HepG2 (cell line): ENCODE results near the gene ESYT2. TPM values are rescaled to one million over a fixed set of nuclear protein-coding genes. Genes with fewer than 3 reads are reported as not detected.

Source experiments
- ATAC-seq: fragments of 200-7000 bp; cut with Tn5 transposase; 3 replicates; pipeline ENCODE4 v1.9.1; 2020; ENCODE audit warnings: mild to moderate bottlenecking, moderate library complexity
- BruUV-seq: library from RNA; stranded (reverse); fragments of 400-500 nt; replicated peaks from 2 replicates; lab custom pipeline; 2021; lab: Mats Ljungman, UMichigan
- CTCF ChIA-PET: fragments of 300-600 bp; formaldehyde crosslinking; extraction: SDS; loops from one replicate; lab custom pipeline; 2021; ENCODE audit warnings: low total read pairs, inconsistent platforms, low intra/inter-chr PET ratio; lab: Yijun Ruan, JAX
- POLR2A ChIA-PET: fragments of 350-600 bp; sonication (Branson Sonifier 250); formaldehyde crosslinking; loops from one replicate; lab custom pipeline; 2020; ENCODE audit warnings: antibody characterized with exemption, inconsistent platforms; lab: Yijun Ruan, JAX
- DNase-seq: peaks from one replicate; pipeline ENCODE4 v3.0.0-alpha.2; 2015; ENCODE audit warnings: low spot score
- FAIRE-seq: peaks from 3 replicates; lab custom pipeline; 2011; peaks lifted over from hg19 to GRCh38; lab: Jason Lieb, UNC
- H2AFZ ChIP-seq: one replicate; pipeline ENCODE4 v1.6.1; 2011; ENCODE audit warnings: low read length, inconsistent platforms
- H3K27ac ChIP-seq: fragments of 300-600 bp; 3 replicates; pipeline ENCODE4 v1.8.0; 2011; ENCODE audit warnings: mixed run types, mild to moderate bottlenecking, mixed read lengths, low read length, inconsistent platforms; ENCODE audit not compliant: insufficient read depth; ENCODE audit errors: extremely low read length
- H3K27me3 ChIP-seq, 2 experiments: fragments of 200-600 bp in 1 of 2; 2 replicates in 1 of 2; 3 replicates in 1 of 2; pipeline versions ENCODE4 v1.6.0 to v1.8.0; 2011; ENCODE audit warnings: low read length in 2 of 2, mild to moderate bottlenecking in 2 of 2, moderate library complexity in 2 of 2, inconsistent platforms in 1 of 2; ENCODE audit not compliant: insufficient read depth in 2 of 2, control insufficient read depth in 1 of 2
- H3K36me3 ChIP-seq, 2 experiments: fragments of 200-600 bp in 1 of 2; replicated peaks in 1 of 2; 2 replicates in 1 of 2; 3 replicates in 1 of 2; pipeline versions ENCODE4 v1.5.1 to v1.8.0; 2011; ENCODE audit warnings: low read length in 2 of 2, inconsistent platforms in 1 of 2; ENCODE audit not compliant: insufficient read depth in 2 of 2, control insufficient read depth in 1 of 2
- H3K4me1 ChIP-seq: 2 replicates; pipeline ENCODE4 v1.5.1; 2012; ENCODE audit warnings: low read length, inconsistent platforms; ENCODE audit not compliant: insufficient read depth
- H3K4me2 ChIP-seq: 2 replicates; pipeline ENCODE4 v1.6.0; 2011; ENCODE audit warnings: low read depth, low read length, inconsistent platforms
- H3K4me3 ChIP-seq, 3 experiments: fragments of 200-600 bp in 1 of 3; sonication (generic), shearing (Covaris generic) in 1 of 3; replicated peaks in 1 of 3; 2 replicates each; pipeline ENCODE4 v1.5.1; 2011 to 2016; ENCODE audit warnings: low read length in 3 of 3, inconsistent platforms in 2 of 3, low read depth in 2 of 3, mild to moderate bottlenecking in 2 of 3, control low read depth in 1 of 3, mixed read lengths in 1 of 3; ENCODE audit not compliant: insufficient read depth in 1 of 3
- H3K79me2 ChIP-seq: one replicate; pipeline ENCODE4 v1.6.1; 2011; ENCODE audit warnings: low read length, inconsistent platforms; ENCODE audit not compliant: insufficient read depth
- H3K9ac ChIP-seq: 2 replicates; pipeline ENCODE4 v1.6.0; 2011; ENCODE audit warnings: mild to moderate bottlenecking, low read depth, low read length, inconsistent platforms; ENCODE audit not compliant: insufficient read depth
- H3K9me3 ChIP-seq: 2 replicates; pipeline ENCODE4 v1.5.1; 2012; ENCODE audit warnings: mild to moderate bottlenecking, low read length
- H4K20me1 ChIP-seq: 2 replicates; pipeline ENCODE4 v1.6.0; 2011; ENCODE audit warnings: inconsistent platforms, mild to moderate bottlenecking, low read length, moderate library complexity; ENCODE audit not compliant: insufficient read depth
- CBX2 ChIP-seq, 2 experiments: fragments of 200-600 bp in 1 of 2; sonication (generic); formaldehyde crosslinking in 1 of 2; IDR thresholded peaks; 2 replicates each; pipeline versions ENCODE4 v1.7.0 to v1.8.1; 2018 to 2022; ENCODE audit warnings: low read depth in 2 of 2, low read length in 1 of 2, mild to moderate bottlenecking in 1 of 2, missing genetic modification reagents in 1 of 2
- DMAP1 ChIP-seq: IDR thresholded peaks from 2 replicates; pipeline ENCODE4 v1.6.1; 2016
- FOXC1 ChIP-seq: sonication (generic); formaldehyde crosslinking; IDR thresholded peaks from 2 replicates; pipeline ENCODE4 v1.8.0; 2022; ENCODE audit warnings: mild to moderate bottlenecking, missing genetic modification reagents, borderline replicate concordance
- FOXK1 ChIP-seq: sonication (generic); formaldehyde crosslinking; IDR thresholded peaks from 2 replicates; pipeline ENCODE4 v1.4.0; 2020; ENCODE audit warnings: low read depth, missing genetic modification reagents, borderline replicate concordance
- FOXO4 ChIP-seq: sonication (generic); formaldehyde crosslinking; conservative IDR thresholded peaks from 2 replicates; pipeline ENCODE4 v1.8.1; 2023; ENCODE audit warnings: missing genetic modification reagents
- HES4 ChIP-seq: sonication (generic); formaldehyde crosslinking; IDR thresholded peaks from 2 replicates; pipeline ENCODE4 v1.9.0; 2021; ENCODE audit warnings: mild to moderate bottlenecking, missing genetic modification reagents, borderline replicate concordance
- HNF1A ChIP-seq, 2 experiments: sonication (generic) in 1 of 2; formaldehyde crosslinking in 1 of 2; IDR thresholded peaks; 2 replicates each; pipeline versions ENCODE4 v1.4.0 to v1.6.1; 2016 to 2020; ENCODE audit warnings: borderline replicate concordance in 1 of 2, low read depth in 1 of 2, mild to moderate bottlenecking in 1 of 2, missing genetic modification reagents in 1 of 2
- MBNL3 ChIP-seq: fragments of 250-450 bp; sonication (Bioruptor Pico); conservative IDR thresholded peaks from 2 replicates; pipeline ENCODE4 v1.8.0; 2022; ENCODE audit warnings: mild to moderate bottlenecking, inconsistent platforms
- PHF21A ChIP-seq: sonication (generic); formaldehyde crosslinking; IDR thresholded peaks from 2 replicates; pipeline ENCODE4 v1.5.0; 2020; ENCODE audit warnings: mild to moderate bottlenecking, missing genetic modification reagents
- PPARG ChIP-seq: conservative IDR thresholded peaks from 2 replicates; pipeline ENCODE4 v1.6.1; 2016; ENCODE audit warnings: missing biosample characterization, missing genetic modification reagents
- RAD21 ChIP-seq: fragments of 450-650 bp; formaldehyde crosslinking; IDR thresholded peaks from 2 replicates; pipeline ENCODE4 v1.5.0; 2020; ENCODE audit warnings: mild to moderate bottlenecking
- SMYD3 ChIP-seq: sonication (generic); formaldehyde crosslinking; IDR thresholded peaks from 2 replicates; pipeline ENCODE4 v1.8.1; 2023; ENCODE audit warnings: mild to moderate bottlenecking, missing genetic modification reagents
- TOE1 ChIP-seq: sonication (generic); formaldehyde crosslinking; IDR thresholded peaks from 2 replicates; pipeline ENCODE4 v1.4.0; 2020; ENCODE audit warnings: mild to moderate bottlenecking, missing genetic modification reagents
- ZNF761 ChIP-seq: sonication (generic); formaldehyde crosslinking; conservative IDR thresholded peaks from 2 replicates; pipeline ENCODE4 v1.4.0; 2020; ENCODE audit warnings: mild to moderate bottlenecking, missing genetic modification reagents
- ZSCAN31 ChIP-seq: sonication (generic); formaldehyde crosslinking; IDR thresholded peaks from 2 replicates; pipeline ENCODE4 v1.5.0; 2020; ENCODE audit warnings: low read depth, mild to moderate bottlenecking, missing genetic modification reagents
- ZSCAN9 ChIP-seq: IDR thresholded peaks from 2 replicates; pipeline ENCODE4 v1.6.1; 2016; ENCODE audit warnings: borderline replicate concordance
- WGBS: methylation state at CpG from one replicate; pipeline ENCODE4 v1.1.6; 2017; ENCODE audit warnings: low lambda C conversion rate; 5-methylcytosine and 5-hydroxymethylcytosine counted together
- in situ Hi-C: cut with HindIII; loops from 2 replicates; pipeline ENCODE4 v1.10.0; 2017; ENCODE audit warnings: low pct_unique_long_range_greater_than_20kb; ENCODE audit not compliant: extremely low pct_ligation_motif_present
- intact Hi-C: fragments of 100-400 bp; cut with micrococcal nuclease; formaldehyde crosslinking; loops from one replicate; pipeline ENCODE4 v1.10.0; 2022; ENCODE audit not compliant: unreplicated experiment
- polyA plus RNA-seq, 8 experiments: library from polyadenylated mRNA; depleted of rRNA in 3 of 8; stranded (reverse) in 7 of 8; unstranded in 1 of 8; fragments of >200 nt; fragmentation: Illumina TruSeq in 4 of 8; extraction: Trizol in 4 of 8; gene quantifications; 2 replicates each; pipeline versions ENCODE4 v1.2.1 to v1.2.3, GENCODE V29; 2011 to 2016; ENCODE audit warnings: low read depth in 4 of 8, missing spikeins in 1 of 8, mixed read lengths in 1 of 8; ENCODE audit not compliant: insufficient read depth in 1 of 8
- total RNA-seq, 5 experiments: library from RNA; depleted of rRNA; stranded (reverse); fragments of >200 nt; fragmentation: Illumina TruSeq; extraction: Trizol; gene quantifications; 2 replicates each; pipeline ENCODE4 v1.2.3, GENCODE V29; 2016; ENCODE audit warnings: low read depth in 1 of 5

Gene ESYT2
- total and polyA plus RNA-seq, 2 of the 13 experiments (the other 11 are each of a cell fraction or from before 2014, with no cell fraction given): 28.5 to 37.3 TPM

GRCh38 chr7:158849768-158850544, 20.6 kb upstream of the ESYT2 start:
- ATAC-seq (peak; percentile 89), FAIRE-seq (no peak), DNase-seq (peak; percentile 75)
- Histone ChIP-seq H3K9ac (peak overlapping the region; percentile 70), H3K9me3 (no peaks in the 10 kb centered on the region; the same call in 1 of the 2 replicates), H3K36me3 (no peaks in the 10 kb centered on the region), H3K79me2 (no peaks in the 10 kb centered on the region), H3K27me3 (no peaks in the 10 kb centered on the region; a peak in 1 of 5 replicates), H3K4me1 (peaks cover 33% of the 10 kb centered on the region), H3K4me2 (peak overlapping the region; percentile 99), H3K27ac (peak overlapping the region; percentile 83), H2AFZ (peak overlapping the region; percentile 76), H3K4me3 (peak overlapping the region; percentile 58 to 77 (median 66)), H4K20me1 (no peaks in the 10 kb centered on the region)
- CTCF ChIA-PET: no interaction called here
- in situ Hi-C loops (no loop called here), intact Hi-C loops (loop anchor here (1.0 kb wide), 1 partner anchor 21 kb away; the partner anchor contains the start of gene ESYT2)
- BruUV-seq: no TSS peak
- POLR2A ChIA-PET: interaction anchor here (0.9 to 4.8 kb wide), 15 partner anchors 8 to 145 kb away, joined by 3 to 63 read pairs (median 7); partner anchors contain the start of genes ESYT2 and NCAPG2
- 0% methylated on average over 1 of the region's 5 CpGs for WGBS
- no peak for TF ChIP-seq SMYD3 (CRISPR knock-in tag)
- no peak for TF ChIP-seq PPARG (CRISPR knock-in tag)
- TF ChIP-seq ZSCAN9 (CRISPR knock-in tag): no peak
- no peak; the same call in 1 of the 2 replicates for TF ChIP-seq PHF21A (CRISPR knock-in tag)
- 0 out of 2 replicates have a peak, but pooled peaks have one; percentile 28 for TF ChIP-seq ZNF761
- TF ChIP-seq FOXC1 (CRISPR knock-in tag): no peak
- no peak for TF ChIP-seq HNF1A (IDR thresholded peaks at IDR 0.05; ENCODE audit: low read depth)
- TF ChIP-seq HNF1A (CRISPR knock-in tag; IDR thresholded peaks at IDR 0.05; ENCODE audit: borderline replicate concordance): no peak; the same call in 1 of the 2 replicates
- TF ChIP-seq RAD21 (CRISPR knock-in tag): no peak; the same call in 1 of the 2 replicates
- no peak for TF ChIP-seq DMAP1 (CRISPR knock-in tag)
- TF ChIP-seq TOE1: no peak
- no peak for TF ChIP-seq HES4 (CRISPR knock-in tag)
- no peak for TF ChIP-seq MBNL3
- TF ChIP-seq FOXO4 (CRISPR knock-in tag): 0 out of 2 replicates have a peak, but pooled peaks have one; percentile 51
- TF ChIP-seq CBX2 (IDR thresholded peaks at IDR 0.05; ENCODE audit: low read depth, low read length): no peak
- no peak for TF ChIP-seq CBX2 (CRISPR knock-in tag; IDR thresholded peaks at IDR 0.05; ENCODE audit: low read depth)
- TF ChIP-seq FOXK1 (CRISPR knock-in tag): no peak
- TF ChIP-seq ZSCAN31: 0 out of 2 replicates have a peak, but pooled peaks have one; percentile 75
